ENCODE data around the gene ESD. TPM values are rescaled to one million over a fixed set of nuclear protein-coding genes. Genes with fewer than 3 reads are reported as not detected.

The ESD gene
- total RNA-seq, 1 donor from 2014 or later: 191 TPM

DNA sequence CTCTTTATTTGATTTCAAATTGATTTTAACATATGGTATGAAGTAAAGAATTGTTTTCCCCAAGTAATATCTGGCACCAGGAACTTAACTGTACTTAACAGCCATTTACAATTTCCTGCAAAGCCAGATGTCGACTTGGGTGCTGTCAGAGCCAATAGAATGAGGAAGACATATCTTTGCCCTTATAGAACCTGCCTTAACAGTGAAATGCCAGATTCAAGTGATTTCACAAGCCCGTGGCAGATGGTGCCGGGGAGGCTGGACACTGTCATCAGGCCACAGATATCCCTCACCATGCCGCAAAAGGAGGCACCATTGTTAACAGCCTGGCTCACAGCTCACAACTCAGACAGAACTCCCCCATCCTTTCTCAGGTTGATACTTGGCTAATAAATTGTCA, 48.7 kb downstream of the ESD start:
- Histone ChIP-seq H3K4me2 (no peak overlapping the region), H3K9ac (no peak overlapping the region), H3K9me3 (ENCODE audit: low read depth) (no peaks in the 10 kb centered on the region), H3K27me3 (no peaks in the 10 kb centered on the region), H3F3A (ENCODE audit: low read depth) (no peaks in the 10 kb centered on the region), H2AFZ (replicated peaks) (no peak overlapping the region), H3K79me2 (ENCODE audit: low read depth) (no peaks in the 10 kb centered on the region), H3K36me3 (no peaks in the 10 kb centered on the region), H4K20me1 (ENCODE audit: low read depth) (no peaks in the 10 kb centered on the region), H3K4me3 (no peak overlapping the region), H3K27ac (no peak overlapping the region), H3K4me1 (no peaks in the 10 kb centered on the region)
- DNase-seq (ENCODE audit: low spot score): no peak
- H3K4me1 Mint-ChIP-seq: no peaks in the 10 kb centered on the region
- no peak for TF ChIP-seq CTCF (IDR thresholded peaks at IDR 0.05)
- no peak overlapping the region for H3K27ac Mint-ChIP-seq
- H3K4me3 Mint-ChIP-seq: no peak overlapping the region
- H3K27me3 Mint-ChIP-seq (ENCODE audit: insufficient read depth, low read depth): peaks cover 2% of the 10 kb centered on the region
- H3K36me3 Mint-ChIP-seq: peaks cover 25% of the 10 kb centered on the region
- H3K9me3 Mint-ChIP-seq: no peaks in the 10 kb centered on the region

DNA sequence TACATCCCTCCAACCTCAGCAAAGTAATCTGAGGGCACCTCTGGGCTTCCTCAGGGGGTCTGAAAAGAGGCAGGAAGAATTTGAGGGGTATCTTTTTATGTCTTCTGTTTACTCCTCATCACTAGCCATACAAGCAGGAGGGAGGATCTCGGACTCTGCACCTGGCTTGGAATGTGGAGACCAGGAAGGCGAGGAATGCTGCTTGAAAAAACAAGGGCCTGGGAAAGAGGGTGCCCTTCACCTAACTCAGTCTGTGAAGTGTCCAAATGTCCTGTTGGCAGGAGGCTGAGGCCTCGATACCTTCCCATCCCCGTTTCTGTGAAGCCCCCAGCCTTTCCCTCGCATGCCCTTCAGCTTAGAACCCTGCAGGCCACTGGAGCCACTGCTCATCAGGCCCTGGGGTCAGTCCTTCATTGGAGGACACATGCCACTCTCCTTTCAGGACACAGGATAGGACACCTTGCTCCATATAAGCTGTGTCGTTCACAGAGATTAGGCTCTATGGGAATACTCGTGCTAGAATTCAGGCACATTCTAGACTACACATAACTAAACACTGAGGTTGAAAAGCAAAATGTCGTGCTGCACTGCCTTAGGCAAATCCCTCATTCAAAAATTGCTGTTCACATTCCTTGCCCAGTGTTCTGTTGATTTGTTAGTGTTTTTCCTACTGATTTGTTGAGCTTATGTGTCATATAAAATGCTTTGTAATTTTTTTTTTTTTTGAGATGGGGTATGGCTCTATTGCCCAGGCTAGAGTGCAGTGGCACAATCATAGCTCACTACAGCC, 49.7 kb downstream of the ESD start:
- no peak for TF ChIP-seq EZH2 (IDR thresholded peaks at IDR 0.05)
- no peak for TF ChIP-seq EZH2phosphoT487 (IDR thresholded peaks at IDR 0.05)
- no peak for TF ChIP-seq CTCF (IDR thresholded peaks at IDR 0.05)
- H3K36me3 ChIP-seq: no peaks in the 10 kb centered on the region

DNA sequence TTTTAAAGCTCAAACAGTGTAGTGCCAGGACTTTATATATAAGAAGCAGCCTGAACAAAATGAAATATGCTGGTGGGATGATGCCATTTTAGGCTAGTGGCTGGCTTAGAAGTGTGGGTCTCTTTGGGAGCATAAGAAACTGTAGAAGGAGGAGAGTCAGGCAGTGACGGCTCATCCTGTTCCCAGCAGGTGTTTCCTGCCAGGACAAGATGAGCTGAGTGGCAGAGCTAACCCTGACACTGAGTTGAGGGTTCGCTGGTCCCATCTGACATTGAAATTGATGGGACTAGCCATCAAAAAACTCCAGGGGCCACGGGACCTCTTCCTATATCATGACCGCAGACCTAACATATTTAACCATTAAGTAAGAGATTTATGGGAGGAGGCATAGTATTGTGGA, 51.3 kb downstream of the ESD start:
- Histone ChIP-seq H3K9ac (no peak overlapping the region), H3K27ac (no peak overlapping the region), H3K4me3 (no peak overlapping the region), H3K79me2 (ENCODE audit: low read depth) (no peaks in the 10 kb centered on the region), H3K9me3 (ENCODE audit: low read depth) (no peaks in the 10 kb centered on the region), H3K36me3 (no peaks in the 10 kb centered on the region), H3F3A (ENCODE audit: low read depth) (no peaks in the 10 kb centered on the region), H3K27me3 (no peaks in the 10 kb centered on the region), H3K4me2 (no peak overlapping the region), H3K4me1 (no peaks in the 10 kb centered on the region), H2AFZ (replicated peaks) (no peak overlapping the region), H4K20me1 (ENCODE audit: low read depth) (no peaks in the 10 kb centered on the region)
- H3K27ac Mint-ChIP-seq: no peak overlapping the region
- DNase-seq (ENCODE audit: low spot score): no peak
- TF ChIP-seq CTCF (IDR thresholded peaks at IDR 0.05) (no peak), EZH2 (IDR thresholded peaks at IDR 0.05) (no peak), EZH2phosphoT487 (IDR thresholded peaks at IDR 0.05) (no peak)
- H3K4me3 Mint-ChIP-seq: no peak overlapping the region
- peaks cover 30% of the 10 kb centered on the region for H3K36me3 Mint-ChIP-seq
- H3K4me1 Mint-ChIP-seq: no peaks in the 10 kb centered on the region
- H3K9me3 Mint-ChIP-seq: no peaks in the 10 kb centered on the region
- peaks cover 3% of the 10 kb centered on the region for H3K27me3 Mint-ChIP-seq (ENCODE audit: insufficient read depth, low read depth)

More for the DNA sequence above, 49.7 kb downstream of the ESD start:
- H3K9me3 ChIP-seq (ENCODE audit: low read depth): no peaks in the 10 kb centered on the region
- no peaks in the 10 kb centered on the region for H3F3A ChIP-seq (ENCODE audit: low read depth)
- no peak for DNase-seq (ENCODE audit: low spot score)
- Mint-ChIP-seq H3K36me3 (peaks cover 25% of the 10 kb centered on the region), H3K4me1 (no peaks in the 10 kb centered on the region), H3K27me3 (ENCODE audit: insufficient read depth, low read depth) (peaks cover 3% of the 10 kb centered on the region), H3K27ac (no peak overlapping the region), H3K4me3 (no peak overlapping the region), H3K9me3 (no peaks in the 10 kb centered on the region)
- no peak overlapping the region for H3K27ac ChIP-seq
- H3K4me1 ChIP-seq: no peaks in the 10 kb centered on the region
- H4K20me1 ChIP-seq (ENCODE audit: low read depth): no peaks in the 10 kb centered on the region
- H2AFZ ChIP-seq (replicated peaks): no peak overlapping the region
- H3K79me2 ChIP-seq (ENCODE audit: low read depth): no peaks in the 10 kb centered on the region
- H3K4me3 ChIP-seq: no peak overlapping the region
- no peaks in the 10 kb centered on the region for H3K27me3 ChIP-seq
- H3K9ac ChIP-seq: no peak overlapping the region
- no peak overlapping the region for H3K4me2 ChIP-seq

All from neural progenitor cell (in vitro differentiated cells).